SH-SY5Y (cell line): ENCODE results near the gene PCDHGC3.

Experiments
- GATA2 ChIP-seq: IDR thresholded peaks from 2 replicates; pipeline ENCODE4 v1.6.1; 2011; ENCODE audit warnings: mild to moderate bottlenecking, low read depth, low read length
- GATA3 ChIP-seq: IDR thresholded peaks from 2 replicates; pipeline ENCODE4 v1.6.1; 2011; ENCODE audit warnings: low read depth, mild to moderate bottlenecking, low read length, moderate library complexity

DNA sequence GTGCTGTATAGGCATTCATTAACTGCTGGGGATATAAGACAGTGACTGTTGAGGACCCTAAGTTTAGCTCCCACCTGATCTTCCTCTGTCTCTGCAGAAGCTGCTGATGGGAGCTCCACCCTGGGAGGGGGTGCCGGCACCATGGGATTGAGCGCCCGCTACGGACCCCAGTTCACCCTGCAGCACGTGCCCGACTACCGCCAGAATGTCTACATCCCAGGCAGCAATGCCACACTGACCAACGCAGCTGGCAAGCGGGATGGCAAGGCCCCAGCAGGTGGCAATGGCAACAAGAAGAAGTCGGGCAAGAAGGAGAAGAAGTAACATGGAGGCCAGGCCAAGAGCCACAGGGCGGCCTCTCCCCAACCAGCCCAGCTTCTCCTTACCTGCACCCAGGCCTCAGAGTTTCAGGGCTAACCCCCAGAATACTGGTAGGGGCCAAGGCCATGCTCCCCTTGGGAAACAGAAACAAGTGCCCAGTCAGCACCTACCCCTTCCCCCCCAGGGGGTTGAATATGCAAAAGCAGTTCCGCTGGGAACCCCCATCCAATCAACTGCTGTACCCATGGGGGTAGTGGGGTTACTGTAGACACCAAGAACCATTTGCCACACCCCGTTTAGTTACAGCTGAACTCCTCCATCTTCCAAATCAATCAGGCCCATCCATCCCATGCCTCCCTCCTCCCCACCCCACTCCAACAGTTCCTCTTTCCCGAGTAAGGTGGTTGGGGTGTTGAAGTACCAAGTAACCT lies 35.3 kb downstream of the PCDHGC3 start:
- TF ChIP-seq GATA2 (no peak), GATA3 (no peak)
